GM10266 (cell line): Measurements from ENCODE around the gene GUCY1B1.

Source experiments
- DNase-seq: peaks from one replicate; pipeline ENCODE4 v3.0.0; 2012; ENCODE audit errors: extremely low spot score
- CTCF ChIP-seq: IDR thresholded peaks from 2 replicates; pipeline ENCODE4 v1.5.1; 2012; ENCODE audit warnings: mild to moderate bottlenecking, low read depth; ENCODE audit not compliant: control insufficient read depth, insufficient read depth; ENCODE audit errors: missing control alignments

Gene GUCY1B1

GRCh38 chr4:155853189-155853588 is 94.4 kb downstream of the GUCY1B1 start:
- TF ChIP-seq CTCF, result no peak
- DNase-seq, result no peak

- no peak for DNase-seq
- TF ChIP-seq CTCF, result no peak
Observed at GRCh38 chr4:155854582-155855226, 95.9 kb downstream of the GUCY1B1 start.

GRCh38 chr4:155855897-155856296 is 97.1 kb downstream of the GUCY1B1 start:
- DNase-seq, result no peak
- no peak for TF ChIP-seq CTCF
